HG02938 (cell line): ENCODE measurements around the gene RDH8.

Experiments used
- ATAC-seq: cut with Tn5 transposase; IDR thresholded peaks from one replicate; pipeline ENCODE4 v1.9.1; 2021; ENCODE audit warnings: mild to moderate bottlenecking, moderate library complexity; ENCODE audit not compliant: unreplicated experiment

The RDH8 gene

GRCh38 chr19:10036601-10037071, 23.4 kb downstream of the RDH8 start:
- no peak for ATAC-seq

DNA sequence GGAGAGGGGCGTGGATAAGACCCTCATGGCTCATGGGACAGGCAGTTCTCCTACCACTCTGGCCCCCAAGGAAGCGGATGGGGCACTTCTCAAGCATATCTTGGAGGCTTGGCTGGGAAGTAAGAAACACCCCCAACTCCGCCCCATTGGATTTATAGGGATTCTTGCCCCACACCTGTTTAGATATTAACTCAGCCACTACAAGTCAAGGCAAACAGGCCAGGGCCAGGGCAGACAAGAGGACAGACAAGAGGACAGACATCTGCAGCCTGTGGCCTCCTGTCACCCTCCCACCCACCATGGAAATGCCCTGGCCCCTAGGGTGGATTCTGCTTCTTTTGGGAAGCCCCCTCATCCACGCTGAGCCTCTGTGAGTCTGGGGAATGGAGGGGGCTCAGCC, 24.1 kb downstream of the RDH8 start:
- ATAC-seq, result no peak

- no peak for ATAC-seq
Measured at GRCh38 chr19:10037809-10038208, 24.5 kb downstream of the RDH8 start.

DNA sequence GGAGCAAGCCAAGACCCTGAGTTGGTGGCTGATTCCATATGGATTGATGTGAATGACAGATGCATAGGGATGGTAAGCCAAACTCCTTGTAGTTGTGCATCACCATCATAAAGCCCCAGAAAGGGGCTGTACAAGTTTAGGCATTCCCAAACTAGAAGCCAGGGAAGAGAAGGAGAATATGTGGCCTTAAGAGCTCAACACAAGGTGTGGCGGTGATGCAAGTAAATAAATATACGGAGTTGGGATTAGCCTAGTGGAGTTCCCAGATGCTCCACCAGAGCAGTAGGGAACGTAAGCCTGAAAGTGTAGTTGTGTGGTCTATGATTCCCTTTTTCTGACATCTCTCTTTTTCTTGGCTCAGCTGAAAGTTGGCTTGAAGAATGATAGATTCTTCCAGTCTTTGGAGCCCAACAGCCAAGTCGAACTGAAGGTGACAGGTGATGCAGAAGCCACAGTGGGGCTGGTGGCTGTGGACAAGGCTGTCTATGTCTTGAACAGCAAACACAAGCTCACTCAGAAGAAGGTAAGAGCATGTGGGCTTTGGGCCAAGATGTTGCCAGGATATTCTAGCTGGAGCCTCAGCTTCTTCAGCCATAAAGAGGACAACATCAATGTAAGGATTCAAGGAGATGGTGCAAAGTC, 30.1 kb downstream of the RDH8 start:
- no peak for ATAC-seq

DNA sequence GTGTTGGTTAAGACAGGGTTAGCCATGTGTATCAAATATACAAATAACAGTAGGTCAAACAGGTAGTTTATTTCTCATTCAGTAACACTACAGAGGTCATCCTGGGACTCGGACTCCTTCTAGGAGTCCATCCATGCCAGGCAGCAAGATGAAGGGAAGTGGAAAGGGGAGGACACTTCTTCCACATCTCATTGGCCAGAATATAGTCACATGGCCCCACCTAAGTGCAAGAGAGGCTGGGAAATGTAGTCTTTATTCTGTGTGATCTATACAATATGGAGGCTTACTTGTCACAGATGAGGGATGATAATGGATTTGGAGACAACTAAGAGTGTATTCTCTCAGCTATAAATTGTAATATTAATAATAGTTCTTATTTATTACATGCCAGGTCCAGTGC, 31.1 kb downstream of the RDH8 start:
- no peak for ATAC-seq

- ATAC-seq, result no peak
Measured at GRCh38 chr19:10045371-10045770, 32.1 kb downstream of the RDH8 start.

- ATAC-seq, result no peak
Measured at GRCh38 chr19:10049626-10050025, 36.3 kb downstream of the RDH8 start.

GRCh38 chr19:10052602-10053360, 39.5 kb downstream of the RDH8 start:
- ATAC-seq, result no peak

DNA sequence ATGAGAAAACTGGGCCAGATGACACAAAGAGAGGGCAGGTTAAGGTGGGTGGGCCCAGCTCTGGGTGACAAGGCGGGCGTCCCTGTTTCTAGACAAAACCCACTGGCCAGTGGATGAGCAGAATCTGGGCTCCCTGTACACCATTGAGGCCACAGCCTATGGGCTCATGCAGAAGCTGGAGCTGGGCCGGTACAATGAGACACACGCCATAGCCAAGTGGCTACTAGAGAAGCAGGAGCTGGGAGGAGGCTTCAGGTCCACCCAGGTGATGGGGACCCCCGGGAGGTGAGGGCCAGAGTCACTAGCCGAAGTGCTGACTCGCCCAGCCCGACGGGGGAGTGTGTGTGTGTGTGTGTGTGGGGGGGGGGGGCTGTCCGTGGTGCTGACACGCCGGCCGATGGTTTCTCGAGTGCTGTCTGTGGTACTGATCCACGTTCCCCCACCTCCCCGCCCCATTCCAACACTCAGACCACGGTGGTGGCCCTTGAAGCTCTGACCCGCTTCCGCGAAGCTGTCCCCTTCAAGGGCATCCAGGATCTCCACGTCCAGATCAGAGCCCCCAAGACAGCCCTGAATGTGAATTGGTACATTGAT, 48.5 kb downstream of the RDH8 start:
- no peak for ATAC-seq

DNA sequence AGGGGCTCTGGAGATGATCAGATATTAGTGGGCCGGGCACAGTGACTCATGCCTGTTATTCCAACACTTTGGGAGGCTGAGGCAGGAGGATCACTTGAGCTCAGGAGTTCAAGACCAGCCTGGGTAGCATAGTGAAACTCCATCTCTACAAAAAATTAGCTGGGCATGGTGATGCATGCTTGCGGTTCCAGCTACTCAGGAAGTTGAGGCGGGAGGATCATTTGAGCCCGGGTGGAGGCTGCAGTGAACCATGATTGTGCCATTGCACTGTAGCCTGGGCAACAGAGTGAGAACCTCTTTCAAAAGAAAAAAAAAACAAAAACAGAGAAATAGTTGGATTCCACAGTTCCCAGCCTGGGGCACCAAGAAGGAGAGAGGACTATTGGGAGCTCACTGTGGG, 54.9 kb downstream of the RDH8 start:
- ATAC-seq, result no peak

DNA sequence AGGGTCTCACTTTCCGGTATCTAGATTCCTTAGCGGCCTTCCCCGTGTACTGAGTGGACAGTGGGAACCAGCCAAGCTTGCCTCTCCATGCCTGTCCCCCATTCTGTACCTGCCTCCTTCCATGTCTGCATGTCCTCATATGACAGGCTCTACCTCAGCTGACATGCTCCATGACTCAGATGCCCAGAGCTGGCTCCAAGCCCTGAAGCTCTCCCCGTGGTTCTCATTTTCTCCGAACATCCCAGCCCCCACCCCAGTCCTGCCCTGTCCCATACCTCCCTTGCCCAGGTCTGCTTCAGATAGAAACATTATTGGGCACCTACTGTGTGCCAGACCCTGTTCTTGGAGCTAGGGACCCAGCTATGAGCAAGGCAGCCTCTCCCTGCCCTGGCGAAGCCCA, 55.8 kb downstream of the RDH8 start:
- no peak for ATAC-seq

- no peak for ATAC-seq
Measured at GRCh38 chr19:10070730-10071446, 57.6 kb downstream of the RDH8 start.
